GM12878 (cell line): ENCODE results near the gene ZSCAN32. TPM values are rescaled to one million over a fixed set of nuclear protein-coding genes. Genes with fewer than 3 reads are reported as not detected.

ENCODE experiments used
- ATF7 ChIP-seq: fragments of 450-650 bp; IDR thresholded peaks from 2 replicates; pipeline ENCODE4 v1.6.1; 2016; ENCODE audit warnings: low read depth, mild to moderate bottlenecking
- BRCA1 ChIP-seq: IDR thresholded peaks from 2 replicates; pipeline ENCODE4 v1.6.1; 2011; ENCODE audit warnings: low read depth, low read length, improper control_type of control experiment
- CEBPB ChIP-seq, 2 experiments: fragments of 150-350 bp in 1 of 2; IDR thresholded peaks; 2 replicates each; pipeline ENCODE4 v1.6.1; 2012 to 2014; ENCODE audit warnings: low read depth in 2 of 2, low read length in 2 of 2, borderline replicate concordance in 1 of 2, inconsistent platforms in 1 of 2
- CREB1 ChIP-seq: IDR thresholded peaks from 2 replicates; pipeline ENCODE4 v1.6.1; 2012; ENCODE audit warnings: low read depth, mild to moderate bottlenecking, inconsistent platforms
- DPF2 ChIP-seq: fragments of 450-650 bp; IDR thresholded peaks from 2 replicates; pipeline ENCODE4 v1.6.1; 2017; ENCODE audit warnings: mild to moderate bottlenecking
- EED ChIP-seq: sonication (generic); IDR thresholded peaks from 2 replicates; pipeline ENCODE4 v1.6.1; 2016; ENCODE audit warnings: antibody characterized with exemption, low read depth
- HDGF ChIP-seq: fragments of 450-650 bp; IDR thresholded peaks from 2 replicates; pipeline ENCODE4 v1.6.1; 2016; ENCODE audit warnings: antibody characterized with exemption
- KLF5 ChIP-seq: fragments of 450-650 bp; IDR thresholded peaks from 2 replicates; pipeline ENCODE4 v1.6.1; 2014; ENCODE audit warnings: mild to moderate bottlenecking; ENCODE audit not compliant: partially characterized antibody
- LARP7 ChIP-seq: fragments of 450-650 bp; IDR thresholded peaks from 2 replicates; pipeline ENCODE4 v1.6.1; 2017; ENCODE audit warnings: mild to moderate bottlenecking
- MTA3 ChIP-seq: IDR thresholded peaks from 2 replicates; pipeline ENCODE4 v1.6.1; 2012; ENCODE audit warnings: low read length, inconsistent platforms, borderline replicate concordance
- NFXL1 ChIP-seq: fragments of 450-650 bp; IDR thresholded peaks from 2 replicates; pipeline ENCODE4 v1.6.1; 2017; ENCODE audit warnings: antibody characterized with exemption, mild to moderate bottlenecking, borderline replicate concordance
- NFYA ChIP-seq: IDR thresholded peaks from 2 replicates; pipeline ENCODE4 v1.6.1; 2011; ENCODE audit warnings: low read depth, mild to moderate bottlenecking, low read length, improper control_type of control experiment, borderline replicate concordance
- NRF1 ChIP-seq: conservative IDR thresholded peaks from 2 replicates; pipeline ENCODE4 v1.6.1; 2011; ENCODE audit warnings: mild to moderate bottlenecking, low read depth, low read length, improper control_type of control experiment
- PAX5 ChIP-seq: IDR thresholded peaks from 2 replicates; pipeline ENCODE4 v1.6.1; 2011; ENCODE audit warnings: low read depth, low read length, borderline replicate concordance
- RAD21 ChIP-seq: IDR thresholded peaks from 2 replicates; pipeline ENCODE4 v1.6.1; 2011; ENCODE audit warnings: mild to moderate bottlenecking, low read depth, low read length, moderate library complexity; ENCODE audit not compliant: insufficient read depth
- SIN3A ChIP-seq: IDR thresholded peaks from 2 replicates; pipeline ENCODE4 v1.6.1; 2012; ENCODE audit warnings: low read depth, low read length, improper control_type of control experiment
- SPI1 ChIP-seq: IDR thresholded peaks from 2 replicates; pipeline ENCODE4 v1.6.1; 2011; ENCODE audit warnings: low read depth, mild to moderate bottlenecking, low read length, moderate library complexity, borderline replicate concordance; ENCODE audit not compliant: insufficient read depth
- STAT3 ChIP-seq: IDR thresholded peaks from 2 replicates; pipeline ENCODE4 v1.6.1; 2011; ENCODE audit warnings: low read depth, low read length, improper control_type of control experiment
- TCF12 ChIP-seq: IDR thresholded peaks from 2 replicates; pipeline ENCODE4 v1.6.1; 2011; ENCODE audit warnings: low read depth, mild to moderate bottlenecking, low read length
- TCF3 ChIP-seq: IDR thresholded peaks from 2 replicates; pipeline ENCODE4 v1.6.1; 2012; ENCODE audit warnings: low read depth, mild to moderate bottlenecking, low read length, borderline replicate concordance; ENCODE audit not compliant: insufficient read depth
- ZSCAN29 ChIP-seq: fragments of 450-650 bp; IDR thresholded peaks from 2 replicates; pipeline ENCODE4 v1.6.1; 2017; ENCODE audit warnings: mild to moderate bottlenecking, moderate library complexity
- polyA plus RNA-seq, 11 experiments: library from polyadenylated mRNA; depleted of rRNA in 4 of 11; unstranded in 6 of 11; stranded (reverse) in 5 of 11; fragments of >200 nt; fragmentation: Nextera tagmentation in 4 of 11; fragmentation: Illumina TruSeq in 1 of 11; extraction: Ambion mirVana in 4 of 11; extraction: Trizol in 1 of 11; gene quantifications; 1 replicate in 1 of 11; 2 replicates in 10 of 11; pipeline versions ENCODE4 v1.2.1 to v1.2.3, GENCODE V29; 2011 to 2016; ENCODE audit warnings: inconsistent platforms in 2 of 11, missing spikeins in 2 of 11, low read depth in 1 of 11
- total RNA-seq, 4 experiments: library from RNA; depleted of rRNA in 3 of 4; stranded (reverse); fragments of >200 nt in 3 of 4; fragmentation: Illumina TruSeq in 1 of 4; extraction: Trizol in 1 of 4; gene quantifications; 2 replicates each; pipeline versions ENCODE4 v1.2.1 to v1.2.3, GENCODE V29; 2013 to 2021
- TF ChIP-seq, protein P1 (sequence below): fragments of 450-650 bp; formaldehyde crosslinking; IDR thresholded peaks from 2 replicates; pipeline ENCODE4 v1.4.0; 2022; ENCODE audit warnings: mild to moderate bottlenecking, moderate library complexity
- TF ChIP-seq, protein P2 (sequence below): IDR thresholded peaks from 2 replicates; pipeline ENCODE4 v1.6.1; 2011; ENCODE audit warnings: mild to moderate bottlenecking, low read depth, low read length, moderate library complexity; ENCODE audit not compliant: insufficient replicate concordance
- TF ChIP-seq, protein P3 (sequence below): fragments of 450-650 bp; IDR thresholded peaks from 2 replicates; pipeline ENCODE4 v1.6.1; 2018; ENCODE audit warnings: borderline replicate concordance, mild to moderate bottlenecking; ENCODE audit not compliant: partially characterized antibody
- TF ChIP-seq, protein P4 (sequence below): fragments of 450-650 bp; IDR thresholded peaks from 2 replicates; pipeline ENCODE4 v1.6.1; 2014; ENCODE audit warnings: mild to moderate bottlenecking

ZSCAN32 gene
- total and polyA plus RNA-seq, 10 of the 15 experiments (the other 5 are each of a cell fraction or from before 2014, with no cell fraction given): 9.6 to 23.8 (median 15.5) TPM

DNA sequence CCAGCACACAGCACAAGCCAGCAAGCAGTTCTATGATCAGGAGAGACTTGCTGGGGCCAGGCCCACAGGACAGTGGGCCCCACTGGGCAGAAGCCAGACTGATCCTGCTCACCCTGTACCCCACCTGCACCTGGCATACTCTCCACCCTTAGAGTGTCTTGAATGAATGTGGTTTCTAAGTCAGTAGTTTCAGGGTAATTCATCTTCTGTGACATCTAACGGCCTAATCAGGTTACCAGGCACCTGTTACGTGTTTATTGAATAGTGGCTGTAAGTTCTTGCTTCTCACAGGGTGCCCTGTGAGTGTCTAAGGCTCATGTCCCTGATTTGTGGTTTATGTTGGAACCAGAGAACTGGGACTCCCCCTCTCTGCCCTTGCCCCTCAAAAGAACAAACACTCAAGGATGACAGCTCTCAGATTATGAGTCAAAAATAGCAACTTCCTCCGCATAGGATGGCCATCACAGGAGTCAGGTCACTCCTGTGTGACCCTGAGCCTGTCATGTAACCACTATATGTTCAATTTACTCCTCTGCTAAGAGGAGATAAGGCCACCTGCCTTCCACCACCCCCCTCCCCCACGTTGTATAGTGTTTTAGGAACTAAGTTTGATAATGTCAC, 52.1 kb downstream of the ZSCAN32 start (continued):
- TF ChIP-seq NRF1: no peak
- no peak for TF ChIP-seq EED
- no peak for TF ChIP-seq HDGF
- TF ChIP-seq TCF12: 0 out of 2 replicates have a peak, but pooled peaks have one; percentile 63
- no peak for TF ChIP-seq MTA3
- TF ChIP-seq TCF3: no peak
- TF ChIP-seq SIN3A: no peak
- TF ChIP-seq NFXL1: no peak
- TF ChIP-seq CEBPB (IDR thresholded peaks at IDR 0.05; ENCODE audit: borderline replicate concordance in 1 of 2, low read depth in 2 of 2, low read length in 2 of 2): no peak
- no peak for TF ChIP-seq RAD21
- TF ChIP-seq, protein P1, sequence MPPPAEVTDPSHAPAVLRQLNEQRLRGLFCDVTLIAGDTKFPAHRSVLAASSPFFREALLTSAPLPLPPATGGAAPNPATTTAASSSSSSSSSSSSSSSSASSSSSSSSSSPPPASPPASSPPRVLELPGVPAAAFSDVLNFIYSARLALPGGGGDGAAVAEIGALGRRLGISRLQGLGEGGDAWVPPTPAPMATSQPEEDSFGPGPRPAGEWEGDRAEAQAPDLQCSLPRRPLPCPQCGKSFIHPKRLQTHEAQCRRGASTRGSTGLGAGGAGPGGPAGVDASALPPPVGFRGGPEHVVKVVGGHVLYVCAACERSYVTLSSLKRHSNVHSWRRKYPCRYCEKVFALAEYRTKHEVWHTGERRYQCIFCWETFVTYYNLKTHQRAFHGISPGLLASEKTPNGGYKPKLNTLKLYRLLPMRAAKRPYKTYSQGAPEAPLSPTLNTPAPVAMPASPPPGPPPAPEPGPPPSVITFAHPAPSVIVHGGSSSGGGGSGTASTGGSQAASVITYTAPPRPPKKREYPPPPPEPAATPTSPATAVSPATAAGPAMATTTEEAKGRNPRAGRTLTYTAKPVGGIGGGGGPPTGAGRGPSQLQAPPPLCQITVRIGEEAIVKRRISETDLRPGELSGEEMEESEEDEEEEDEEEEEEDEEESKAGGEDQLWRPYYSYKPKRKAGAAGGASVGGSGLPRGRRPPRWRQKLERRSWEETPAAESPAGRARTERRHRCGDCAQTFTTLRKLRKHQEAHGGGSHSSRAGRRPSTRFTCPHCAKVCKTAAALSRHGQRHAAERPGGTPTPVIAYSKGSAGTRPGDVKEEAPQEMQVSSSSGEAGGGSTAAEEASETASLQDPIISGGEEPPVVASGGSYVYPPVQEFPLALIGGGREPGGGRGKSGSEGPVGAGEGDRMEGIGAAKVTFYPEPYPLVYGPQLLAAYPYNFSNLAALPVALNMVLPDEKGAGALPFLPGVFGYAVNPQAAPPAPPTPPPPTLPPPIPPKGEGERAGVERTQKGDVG (CRISPR knock-in tag): no peak
- TF ChIP-seq STAT3: no peak
- peak; percentile 35; the same call in 1 of the 2 replicates for TF ChIP-seq ATF7
- no peak for TF ChIP-seq ZSCAN29
- no peak for TF ChIP-seq LARP7
- TF ChIP-seq CREB1: no peak
- no peak for TF ChIP-seq SPI1
- no peak for TF ChIP-seq BRCA1
- TF ChIP-seq DPF2: no peak
- TF ChIP-seq, protein P2, sequence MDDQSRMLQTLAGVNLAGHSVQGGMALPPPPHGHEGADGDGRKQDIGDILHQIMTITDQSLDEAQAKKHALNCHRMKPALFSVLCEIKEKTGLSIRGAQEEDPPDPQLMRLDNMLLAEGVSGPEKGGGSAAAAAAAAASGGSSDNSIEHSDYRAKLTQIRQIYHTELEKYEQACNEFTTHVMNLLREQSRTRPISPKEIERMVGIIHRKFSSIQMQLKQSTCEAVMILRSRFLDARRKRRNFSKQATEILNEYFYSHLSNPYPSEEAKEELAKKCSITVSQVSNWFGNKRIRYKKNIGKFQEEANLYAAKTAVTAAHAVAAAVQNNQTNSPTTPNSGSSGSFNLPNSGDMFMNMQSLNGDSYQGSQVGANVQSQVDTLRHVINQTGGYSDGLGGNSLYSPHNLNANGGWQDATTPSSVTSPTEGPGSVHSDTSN: peak; percentile 73
- no peak for TF ChIP-seq NFYA
- TF ChIP-seq KLF5: no peak
- no peak for TF ChIP-seq PAX5
- TF ChIP-seq, protein P3, sequence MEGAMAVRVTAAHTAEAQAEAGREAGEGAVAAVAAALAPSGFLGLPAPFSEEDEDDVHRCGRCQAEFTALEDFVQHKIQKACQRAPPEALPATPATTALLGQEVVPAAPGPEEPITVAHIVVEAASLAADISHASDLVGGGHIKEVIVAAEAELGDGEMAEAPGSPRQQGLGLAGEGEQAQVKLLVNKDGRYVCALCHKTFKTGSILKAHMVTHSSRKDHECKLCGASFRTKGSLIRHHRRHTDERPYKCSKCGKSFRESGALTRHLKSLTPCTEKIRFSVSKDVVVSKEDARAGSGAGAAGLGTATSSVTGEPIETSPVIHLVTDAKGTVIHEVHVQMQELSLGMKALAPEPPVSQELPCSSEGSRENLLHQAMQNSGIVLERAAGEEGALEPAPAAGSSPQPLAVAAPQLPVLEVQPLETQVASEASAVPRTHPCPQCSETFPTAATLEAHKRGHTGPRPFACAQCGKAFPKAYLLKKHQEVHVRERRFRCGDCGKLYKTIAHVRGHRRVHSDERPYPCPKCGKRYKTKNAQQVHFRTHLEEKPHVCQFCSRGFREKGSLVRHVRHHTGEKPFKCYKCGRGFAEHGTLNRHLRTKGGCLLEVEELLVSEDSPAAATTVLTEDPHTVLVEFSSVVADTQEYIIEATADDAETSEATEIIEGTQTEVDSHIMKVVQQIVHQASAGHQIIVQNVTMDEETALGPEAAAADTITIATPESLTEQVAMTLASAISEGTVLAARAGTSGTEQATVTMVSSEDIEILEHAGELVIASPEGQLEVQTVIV: no peak
- TF ChIP-seq, protein P4, sequence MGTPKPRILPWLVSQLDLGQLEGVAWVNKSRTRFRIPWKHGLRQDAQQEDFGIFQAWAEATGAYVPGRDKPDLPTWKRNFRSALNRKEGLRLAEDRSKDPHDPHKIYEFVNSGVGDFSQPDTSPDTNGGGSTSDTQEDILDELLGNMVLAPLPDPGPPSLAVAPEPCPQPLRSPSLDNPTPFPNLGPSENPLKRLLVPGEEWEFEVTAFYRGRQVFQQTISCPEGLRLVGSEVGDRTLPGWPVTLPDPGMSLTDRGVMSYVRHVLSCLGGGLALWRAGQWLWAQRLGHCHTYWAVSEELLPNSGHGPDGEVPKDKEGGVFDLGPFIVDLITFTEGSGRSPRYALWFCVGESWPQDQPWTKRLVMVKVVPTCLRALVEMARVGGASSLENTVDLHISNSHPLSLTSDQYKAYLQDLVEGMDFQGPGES: no peak
